GF-D8 (cell line): ENCODE measurements around the gene CLASP1.
"Not testable (repeated sequence)": the region's sequence is repeated elsewhere in the genome, so short reads cannot be mapped to it uniquely, and the experiment has no call there.

Experiments used
- DNase-seq: peaks from one replicate; lab custom pipeline; 2025; lab: John Stamatoyannopoulos, UW

CLASP1 gene

GRCh38 chr2:121504316-121504715 is 144.9 kb downstream of the CLASP1 start:
- no peak for DNase-seq

GRCh38 chr2:121502781-121503180 is 146.5 kb downstream of the CLASP1 start:
- DNase-seq = no peak

- DNase-seq = no peak
These were observed 147.0 kb downstream of the CLASP1 start for GRCh38 chr2:121502246-121502645.

GRCh38 chr2:121501554-121501953 is 147.7 kb downstream of the CLASP1 start:
- no peak for DNase-seq

GRCh38 chr2:121501031-121501430 is 148.2 kb downstream of the CLASP1 start:
- no peak for DNase-seq

GRCh38 chr2:121498731-121499130 is 150.5 kb downstream of the CLASP1 start:
- no peak for DNase-seq

- DNase-seq = no peak
These were observed 156.9 kb downstream of the CLASP1 start for GRCh38 chr2:121492409-121492808.

- DNase-seq = no peak
These were observed 157.7 kb downstream of the CLASP1 start for GRCh38 chr2:121491518-121491917.

GRCh38 chr2:121490584-121491133 is 158.6 kb downstream of the CLASP1 start:
- DNase-seq = no peak

GRCh38 chr2:121489911-121490583 is 159.2 kb downstream of the CLASP1 start:
- no peak for DNase-seq

GRCh38 chr2:121489284-121489683 is 160.0 kb downstream of the CLASP1 start:
- DNase-seq = no peak

- DNase-seq = no peak
These were observed 163.0 kb downstream of the CLASP1 start for GRCh38 chr2:121486191-121486790.

GRCh38 chr2:121485039-121485438 is 164.2 kb downstream of the CLASP1 start:
- DNase-seq = no peak

- no peak for DNase-seq
These were observed 165.4 kb downstream of the CLASP1 start for GRCh38 chr2:121483846-121484245.

- no peak for DNase-seq
These were observed 166.2 kb downstream of the CLASP1 start for GRCh38 chr2:121483021-121483420.

- no peak for DNase-seq
These were observed 168.4 kb downstream of the CLASP1 start for GRCh38 chr2:121480826-121481225.

GRCh38 chr2:121479882-121480522 is 169.3 kb downstream of the CLASP1 start:
- no peak for DNase-seq

GRCh38 chr2:121478996-121479745 is 170.1 kb downstream of the CLASP1 start:
- DNase-seq = no peak

GRCh38 chr2:121478358-121478995 is 170.8 kb downstream of the CLASP1 start:
- DNase-seq = not testable (repeated sequence)

- no peak for DNase-seq
These were observed 172.6 kb downstream of the CLASP1 start for GRCh38 chr2:121476684-121477083.

- DNase-seq = no peak
These were observed 173.3 kb downstream of the CLASP1 start for GRCh38 chr2:121475811-121476571.
